NCI-H774 (cell line): ENCODE data around the gene SERPINA7.
"Not testable (repeated sequence)": the region's sequence is repeated elsewhere in the genome, so short reads cannot be mapped to it uniquely, and the experiment has no call there.

Experiments used
- DNase-seq: peaks from one replicate; lab custom pipeline; 2025; lab: John Stamatoyannopoulos, UW

Gene SERPINA7, protein sequence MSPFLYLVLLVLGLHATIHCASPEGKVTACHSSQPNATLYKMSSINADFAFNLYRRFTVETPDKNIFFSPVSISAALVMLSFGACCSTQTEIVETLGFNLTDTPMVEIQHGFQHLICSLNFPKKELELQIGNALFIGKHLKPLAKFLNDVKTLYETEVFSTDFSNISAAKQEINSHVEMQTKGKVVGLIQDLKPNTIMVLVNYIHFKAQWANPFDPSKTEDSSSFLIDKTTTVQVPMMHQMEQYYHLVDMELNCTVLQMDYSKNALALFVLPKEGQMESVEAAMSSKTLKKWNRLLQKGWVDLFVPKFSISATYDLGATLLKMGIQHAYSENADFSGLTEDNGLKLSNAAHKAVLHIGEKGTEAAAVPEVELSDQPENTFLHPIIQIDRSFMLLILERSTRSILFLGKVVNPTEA

DNA sequence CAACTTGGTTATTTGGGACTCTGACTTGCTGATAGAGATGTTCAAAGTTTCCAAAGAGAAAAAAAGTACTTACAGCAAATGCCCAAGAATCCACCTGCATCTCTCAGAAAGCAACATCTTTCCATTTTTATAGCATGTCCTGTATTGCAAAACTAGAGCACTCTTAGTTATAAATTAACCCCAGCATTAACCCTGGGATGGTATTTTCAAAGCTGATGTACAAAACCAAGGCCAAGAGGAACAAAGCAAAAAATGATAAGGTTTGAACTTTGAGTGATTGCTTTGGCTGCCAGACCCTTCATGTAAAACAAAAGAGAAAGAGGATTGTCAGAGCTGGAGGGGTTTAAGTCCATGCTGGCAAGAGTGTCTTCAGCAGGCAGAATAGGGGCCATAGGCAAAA lies at the start of gene SERPINA7:
Gene SERPINA7 (minus strand): TSS at position 103 of the 400 bp plus-strand sequence. CDS start 1,669 bp downstream, outside the sequence.
- DNase-seq, result no peak

DNA sequence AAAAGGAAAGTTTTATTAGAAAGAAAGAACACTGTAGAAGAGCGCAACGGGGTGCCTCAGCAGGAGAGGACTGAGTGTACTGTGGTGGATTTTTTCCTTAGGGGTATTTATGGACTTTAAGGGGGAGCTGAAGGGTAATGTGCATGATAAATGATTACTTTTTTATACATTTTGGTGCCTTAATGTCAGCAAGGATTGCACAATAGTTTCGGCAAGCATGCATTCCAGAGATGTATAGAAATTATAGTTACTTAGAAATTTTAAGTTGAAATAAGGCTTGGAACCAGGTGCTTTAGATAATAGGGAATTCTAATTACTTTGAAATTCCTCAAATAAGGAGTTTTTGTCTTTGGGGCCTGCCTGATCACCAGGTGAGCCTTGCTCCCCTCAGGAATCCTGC lies 30.5 kb upstream of the SERPINA7 start:
- no peak for DNase-seq

DNA sequence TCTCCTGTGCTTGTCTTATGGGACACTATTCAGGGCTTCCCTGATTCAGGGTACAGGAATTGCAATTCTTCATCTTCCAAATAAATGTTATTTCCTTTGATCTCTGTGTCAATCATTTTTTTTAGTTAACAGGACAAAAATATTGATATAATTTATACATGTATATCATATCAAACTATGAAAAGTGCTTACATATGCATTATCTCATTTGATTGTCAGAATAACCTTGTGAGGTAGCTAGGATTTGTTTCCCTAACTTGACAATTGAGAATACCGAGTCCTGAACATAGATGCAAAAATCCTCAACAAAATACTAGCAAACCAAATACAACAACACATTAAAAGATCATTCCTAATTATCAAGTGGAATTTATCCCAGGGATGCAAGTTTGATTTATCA lies 11.5 kb upstream of the SERPINA7 start:
- no peak for DNase-seq

DNA sequence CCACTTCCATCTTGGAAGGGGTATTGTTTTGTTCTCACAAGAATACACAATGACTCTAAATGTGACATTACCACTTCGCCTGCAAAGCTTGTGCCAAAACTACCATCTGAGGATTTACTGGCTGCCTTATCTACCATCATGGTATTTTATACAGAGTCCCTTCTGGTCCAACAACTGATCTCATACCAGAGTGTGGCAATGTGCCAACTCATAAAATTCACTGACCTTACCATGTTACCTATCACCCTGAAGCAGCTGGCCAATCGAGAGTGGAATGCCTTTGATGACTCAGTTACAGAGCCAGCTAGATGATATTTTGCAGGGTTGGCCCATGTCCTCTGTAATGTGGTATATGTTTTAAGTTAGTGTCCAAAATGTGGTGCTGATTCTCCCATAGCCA lies 3.8 kb upstream of the SERPINA7 start:
- no peak for DNase-seq

DNA sequence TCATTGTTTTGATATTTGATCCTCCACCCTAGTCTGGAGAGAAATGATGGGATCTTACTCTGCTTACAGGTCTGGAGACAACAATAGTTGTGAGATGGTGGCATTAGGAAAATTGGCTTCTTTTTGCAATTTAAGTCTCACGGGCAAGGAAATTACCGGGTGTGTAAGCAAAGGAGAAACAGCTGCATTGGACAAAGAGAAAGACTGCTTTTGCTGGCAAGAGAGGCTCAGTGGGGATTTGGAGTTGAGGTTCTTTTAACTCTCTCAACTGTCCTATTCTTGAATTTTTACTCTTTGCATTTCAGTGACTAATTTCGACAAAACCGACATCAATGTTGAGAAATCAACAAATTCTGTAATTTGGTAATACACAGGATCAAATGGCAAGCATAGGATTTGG lies 2.3 kb upstream of the SERPINA7 start:
- DNase-seq, result no peak

DNA sequence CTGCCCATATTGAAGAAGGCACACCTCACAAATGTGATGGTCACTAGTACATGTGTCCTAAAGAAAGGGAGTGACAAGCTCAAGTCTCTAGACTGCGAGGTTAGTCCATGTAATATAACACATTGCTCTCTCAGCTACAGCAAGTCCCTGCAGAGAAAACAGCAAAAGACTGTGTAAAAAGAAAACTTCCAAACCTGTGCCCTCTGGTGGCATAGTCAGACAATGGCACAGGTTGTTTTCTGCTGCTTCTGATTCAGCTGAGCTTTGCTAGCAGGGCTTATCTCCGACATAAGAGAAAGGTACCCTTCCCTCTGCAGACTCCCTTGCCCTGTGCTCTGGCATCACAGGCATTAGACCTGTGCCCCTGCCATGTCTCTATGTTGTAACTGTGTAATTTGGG lies 1.4 kb upstream of the SERPINA7 start:
- no peak for DNase-seq

DNA sequence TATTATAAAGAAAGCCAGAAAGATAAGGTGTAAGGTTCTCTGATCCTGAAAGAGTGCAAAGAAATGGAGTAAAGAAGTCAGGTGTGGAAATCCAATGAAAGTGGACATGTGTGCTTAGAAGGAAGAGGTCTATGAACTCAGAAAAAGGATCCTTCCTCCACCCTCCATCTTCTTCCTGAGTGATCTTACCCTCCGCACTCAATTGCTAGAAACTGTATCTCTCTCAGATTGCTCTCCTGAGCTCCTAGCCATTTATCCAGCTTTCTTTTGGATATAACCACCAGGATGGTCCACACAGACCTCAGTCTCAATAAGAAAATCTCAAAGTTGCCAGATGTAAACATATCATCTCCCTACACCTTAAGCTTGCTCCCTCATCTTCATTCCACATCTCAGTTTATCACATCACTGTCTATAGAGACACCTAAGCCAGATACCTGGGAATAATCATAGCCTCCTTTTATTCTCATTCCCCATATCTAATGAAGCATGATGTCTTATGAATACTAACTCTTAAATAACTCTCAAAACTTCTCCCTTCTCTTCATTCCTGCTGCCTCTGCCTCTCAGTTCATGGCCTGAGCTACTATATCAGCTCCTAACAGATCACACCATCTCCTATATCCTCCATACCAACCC lies 573 bp downstream of the SERPINA7 start:
- DNase-seq, result no peak

DNA sequence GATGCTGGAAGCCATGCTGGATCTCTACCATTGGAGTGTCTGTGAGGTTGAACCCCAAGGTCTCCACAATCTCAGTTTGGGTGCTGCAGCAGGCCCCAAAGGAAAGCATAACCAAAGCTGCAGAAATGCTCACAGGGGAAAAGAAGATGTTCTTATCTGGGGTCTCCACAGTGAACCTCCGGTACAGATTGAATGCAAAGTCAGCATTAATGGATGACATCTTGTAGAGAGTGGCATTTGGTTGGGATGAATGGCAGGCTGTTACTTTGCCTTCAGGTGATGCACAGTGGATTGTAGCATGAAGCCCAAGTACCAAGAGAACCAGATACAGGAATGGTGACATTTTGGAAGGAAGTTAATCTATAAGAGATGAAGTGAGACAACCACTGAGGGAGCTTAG lies 1.8 kb downstream of the SERPINA7 start:
- no peak for DNase-seq

DNA sequence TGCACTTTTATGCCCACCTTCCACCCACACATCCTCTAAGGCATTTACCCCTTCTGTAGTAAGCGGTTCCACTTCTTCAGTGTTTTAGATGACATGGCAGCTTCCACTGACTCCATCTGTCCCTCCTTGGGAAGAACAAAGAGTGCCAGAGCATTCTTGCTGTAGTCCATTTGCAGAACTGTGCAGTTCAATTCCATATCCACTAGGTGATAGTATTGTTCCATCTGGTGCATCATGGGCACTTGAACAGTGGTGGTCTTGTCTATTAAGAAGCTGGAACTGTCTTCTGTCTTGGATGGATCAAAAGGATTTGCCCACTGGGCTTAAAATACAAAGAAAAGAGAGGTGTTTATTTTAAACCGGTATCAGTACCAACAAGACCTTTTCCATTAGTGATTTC lies 3.5 kb downstream of the SERPINA7 start:
- no peak for DNase-seq

DNA sequence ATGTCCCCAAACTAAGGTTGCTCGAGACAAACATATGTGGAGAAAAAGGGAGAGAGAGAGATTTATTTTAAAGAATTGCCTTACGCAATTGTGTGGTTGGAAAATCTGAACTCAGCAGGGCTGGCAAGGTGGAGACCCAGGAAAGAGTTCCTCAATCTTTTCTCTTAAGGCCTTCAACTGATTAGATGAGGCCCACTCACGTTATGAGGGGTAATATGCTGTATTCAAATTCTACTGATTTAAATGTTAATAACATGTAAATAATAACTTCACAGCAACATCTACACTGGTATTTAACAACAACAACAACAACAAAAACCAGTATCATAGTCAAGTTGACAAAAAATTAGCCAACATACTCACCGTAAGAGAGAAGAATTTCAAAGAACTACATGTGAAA lies 14.6 kb downstream of the SERPINA7 start:
- DNase-seq, result no peak

DNA sequence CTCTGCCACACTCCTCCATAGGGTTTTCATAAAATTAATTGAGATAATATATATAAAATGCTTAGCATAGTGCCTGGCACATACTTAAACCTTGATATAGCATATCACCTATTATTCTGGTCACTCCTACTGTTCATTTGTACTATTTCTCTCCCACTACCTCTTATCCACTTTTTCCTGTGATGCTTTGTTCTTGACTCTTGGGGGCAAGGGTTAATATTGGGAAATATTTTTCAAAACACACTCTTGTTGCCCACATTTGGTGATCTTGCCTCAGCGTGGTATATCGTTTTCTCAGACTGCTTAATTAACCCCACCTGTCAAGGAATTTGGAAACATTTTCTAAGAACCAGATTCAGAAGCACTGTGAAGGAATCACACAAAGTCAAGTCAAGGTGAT lies 16.3 kb downstream of the SERPINA7 start:
- DNase-seq, result no peak

DNA sequence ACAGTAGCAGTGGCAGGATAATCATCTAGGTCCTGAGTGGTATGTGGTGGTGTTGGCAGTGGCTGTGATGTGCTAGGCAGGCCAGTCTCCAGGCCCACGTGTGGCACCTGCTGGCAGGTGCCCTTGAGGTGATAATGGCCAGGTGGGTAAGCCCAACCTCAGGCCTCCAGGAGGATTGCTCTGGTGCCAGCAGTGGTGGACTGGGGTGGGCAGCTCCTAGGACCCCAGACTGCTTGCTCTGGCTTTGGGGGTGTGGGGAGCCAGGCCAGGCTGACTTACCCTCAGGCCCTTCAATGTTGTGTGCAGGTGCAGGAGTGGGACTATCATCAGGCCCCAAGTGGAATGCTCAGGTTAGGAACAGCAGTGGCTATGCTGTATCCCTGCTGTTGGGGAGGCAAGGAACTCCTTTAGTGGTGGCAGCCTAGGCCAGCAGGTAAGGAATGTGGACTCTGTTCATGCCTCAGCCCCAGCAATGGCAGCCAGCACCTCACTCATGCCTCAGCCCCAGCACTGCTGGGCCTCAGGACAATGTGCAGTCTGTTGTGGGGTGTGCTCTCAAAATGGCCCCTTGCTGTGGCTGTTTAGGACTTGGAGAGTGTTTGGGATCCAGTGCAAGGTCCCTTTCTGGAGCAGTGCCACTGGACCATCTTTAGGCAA lies 24.3 kb downstream of the SERPINA7 start:
- no peak for DNase-seq

DNA sequence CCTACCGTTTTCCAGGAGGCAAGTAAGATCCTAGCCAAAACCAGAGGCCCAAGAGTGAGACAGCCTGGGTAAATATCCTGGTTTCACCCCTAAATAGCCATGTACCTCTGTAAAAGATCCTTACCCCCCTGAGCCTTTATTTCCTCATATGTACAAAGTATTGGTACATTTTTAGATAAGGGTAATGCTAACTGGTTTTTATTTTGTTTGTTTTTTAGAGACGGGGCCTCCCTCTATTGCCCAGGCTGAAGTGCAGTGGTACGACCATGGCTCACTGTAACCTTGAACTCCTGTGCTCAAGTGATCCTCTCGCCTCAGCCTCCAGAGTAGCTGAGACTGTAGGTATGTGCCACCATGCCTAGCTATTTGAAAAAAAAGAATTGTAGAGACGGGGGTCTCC lies 29.4 kb downstream of the SERPINA7 start:
- DNase-seq, result no peak

DNA sequence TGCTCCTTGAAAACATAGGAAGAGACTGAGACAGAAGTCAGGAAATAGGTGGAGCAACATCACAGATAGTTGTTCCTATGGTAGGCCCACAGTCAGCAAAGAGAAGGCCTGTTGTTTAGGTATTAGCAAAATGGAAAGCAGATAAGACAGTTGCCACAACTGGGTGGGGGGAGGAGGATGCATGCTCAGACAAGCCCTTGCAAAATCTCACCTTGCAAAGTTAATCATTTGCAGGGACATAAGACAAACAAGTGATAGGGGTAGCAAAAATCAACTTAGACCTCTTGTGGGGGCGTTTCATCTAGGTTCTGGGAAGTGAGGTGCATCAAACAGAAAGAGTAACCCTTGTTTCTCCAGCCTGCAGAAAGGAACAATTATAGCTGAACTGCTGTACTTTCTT lies 30.7 kb downstream of the SERPINA7 start:
- no peak for DNase-seq

DNA sequence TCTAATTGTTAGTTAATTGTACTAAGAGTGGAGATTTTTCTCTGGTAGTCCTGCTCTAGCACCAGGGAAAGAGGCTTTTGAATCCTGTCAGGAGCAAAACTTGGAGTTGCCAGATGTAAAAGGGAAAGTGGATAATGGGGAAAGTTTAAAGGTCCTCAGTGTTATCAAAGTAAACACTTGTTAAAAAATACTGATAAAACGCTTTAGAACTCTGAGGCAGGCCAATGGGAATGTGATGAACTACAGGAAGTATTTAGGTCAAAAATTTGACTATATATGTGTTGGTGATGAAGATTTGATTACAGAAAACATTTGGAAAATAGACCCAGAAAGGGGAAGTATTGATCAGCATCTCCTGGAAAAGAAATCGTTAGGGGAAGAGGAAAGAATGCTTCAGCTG lies 32.8 kb downstream of the SERPINA7 start:
- DNase-seq, result no peak

DNA sequence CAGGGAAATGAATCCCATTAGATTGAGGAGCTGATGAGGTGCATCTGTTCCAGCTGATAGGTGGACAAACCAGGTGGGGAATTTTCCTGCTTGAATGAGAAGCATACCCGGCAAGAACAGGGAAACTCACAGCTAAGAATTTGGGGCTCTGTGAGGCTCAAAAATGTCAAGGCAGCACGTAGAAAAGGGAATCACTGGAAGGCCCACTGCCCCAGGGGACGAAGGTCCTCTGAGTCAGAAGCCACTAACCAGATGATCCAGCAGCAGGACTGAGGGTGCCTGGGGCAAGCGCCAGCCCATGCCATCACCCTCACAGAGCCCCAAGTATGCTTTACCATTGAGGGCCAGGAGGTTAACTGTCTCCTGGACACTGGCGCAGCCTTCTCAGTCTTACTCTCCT lies 37.9 kb downstream of the SERPINA7 start:
- not testable (repeated sequence) for DNase-seq

DNA sequence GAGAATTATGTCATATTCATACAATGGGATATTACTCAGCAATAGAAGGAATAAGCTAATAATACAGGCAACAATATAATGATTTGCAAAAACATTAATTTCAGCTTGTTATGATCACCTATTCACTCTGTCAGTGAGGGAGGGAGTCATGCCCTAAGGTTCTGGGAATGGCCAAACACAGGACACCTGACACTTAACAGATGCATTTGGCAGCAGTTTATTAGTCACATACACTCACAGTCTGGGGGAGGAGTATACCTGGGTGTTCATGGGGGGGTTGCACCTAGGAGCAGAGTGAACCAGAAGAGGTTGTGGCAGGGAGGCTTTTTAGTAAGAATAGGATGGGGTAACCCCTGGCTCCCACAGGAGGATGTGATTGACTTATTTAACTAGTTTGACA lies 38.3 kb downstream of the SERPINA7 start:
- DNase-seq, result no peak

DNA sequence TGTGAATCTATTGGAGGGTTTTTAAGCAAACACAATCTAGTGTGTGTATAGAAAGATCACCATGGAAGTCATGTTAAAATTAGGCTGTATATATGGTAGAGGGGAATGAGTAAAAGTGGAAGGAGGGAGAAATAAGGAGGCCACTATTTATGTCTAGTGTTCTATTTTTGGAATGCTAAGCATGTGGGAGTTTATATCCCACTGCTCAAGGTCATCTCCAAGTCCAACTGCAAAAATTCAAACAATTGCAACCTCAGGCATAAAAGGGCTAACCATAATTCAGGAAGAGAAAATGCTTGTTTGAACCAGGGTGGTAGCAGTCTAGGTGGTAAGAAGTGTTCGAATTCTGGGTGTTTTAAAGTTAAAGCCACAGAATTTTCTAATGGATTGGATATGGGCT lies 39.2 kb downstream of the SERPINA7 start:
- DNase-seq, result no peak

DNA sequence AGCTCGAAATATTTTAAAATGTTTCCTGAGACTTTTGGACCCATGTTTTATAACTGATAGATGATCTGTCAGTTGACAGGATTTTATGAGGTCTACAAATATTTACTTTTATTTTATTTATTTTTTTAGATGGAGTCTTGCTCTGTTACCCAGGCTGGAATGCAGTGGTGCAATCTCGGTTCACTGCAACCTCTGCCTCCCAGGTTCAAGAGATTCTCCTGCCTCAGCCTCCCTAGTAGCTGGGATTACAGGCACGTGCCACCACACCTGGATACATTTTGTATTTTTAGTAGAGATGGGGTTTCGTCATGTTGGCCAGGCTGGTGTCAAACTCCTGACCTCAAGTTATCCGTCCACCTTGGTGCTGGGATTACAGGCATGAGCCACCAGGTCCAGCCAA lies 50.0 kb downstream of the SERPINA7 start:
- DNase-seq, result not testable (repeated sequence)
